Transverse colon (tissue), 4 donors: ENCODE measurements around the gene ACCS. TPM values are rescaled to one million over a fixed set of nuclear protein-coding genes. Genes with fewer than 3 reads are reported as not detected.

ENCODE experiments used
- DNase-seq: peaks from one replicate; pipeline ENCODE4 v3.0.0-alpha.2; 2019
- H3K27ac ChIP-seq, 4 donors: fragments of 200-600 bp; sonication (generic); 2 replicates each; pipeline ENCODE4 v1.5.1; 2016 to 2018; ENCODE audit warnings: inconsistent platforms in 4 of 4
- H3K27me3 ChIP-seq: fragments of 200-600 bp; sonication (generic); 2 replicates; pipeline ENCODE4 v1.5.1; 2017; ENCODE audit warnings: inconsistent platforms
- H3K36me3 ChIP-seq, 4 donors: fragments of 200-600 bp; sonication (generic); 2 replicates each; pipeline ENCODE4 v1.5.1; 2017 to 2019; ENCODE audit warnings: inconsistent platforms in 4 of 4
- H3K4me1 ChIP-seq, 4 donors: fragments of 200-600 bp; sonication (generic); 2 replicates each; pipeline ENCODE4 v1.5.1; 2017 to 2020; ENCODE audit warnings: inconsistent platforms in 4 of 4
- H3K4me3 ChIP-seq, 4 donors: fragments of 200-600 bp; sonication (generic); 1 replicate in 1 of 4; 2 replicates in 3 of 4; pipeline versions ENCODE4 v1.5.1 to v1.6.1; 2017 to 2019; ENCODE audit warnings: inconsistent platforms in 4 of 4
- H3K9me3 ChIP-seq, 2 donors: fragments of 200-600 bp; sonication (generic); 2 replicates each; pipeline ENCODE4 v1.5.1; 2017 to 2019; ENCODE audit warnings: inconsistent platforms in 2 of 2
- CTCF ChIP-seq, 5 experiments: fragments of 200-600 bp in 3 of 5; fragments of 450-650 bp in 2 of 5; sonication (generic) in 3 of 5; IDR thresholded peaks; 1 replicate in 2 of 5; 2 replicates in 3 of 5; pipeline ENCODE4 v1.5.1; 2016 to 2017; ENCODE audit warnings: antibody characterized with exemption in 5 of 5, inconsistent platforms in 3 of 5, mild to moderate bottlenecking in 2 of 5, moderate library complexity in 1 of 5
- EP300 ChIP-seq: sonication (generic); formaldehyde crosslinking; IDR thresholded peaks from one replicate; pipeline ENCODE4 v1.6.1; 2017; ENCODE audit warnings: antibody characterized with exemption, low read depth
- POLR2A ChIP-seq: fragments of 450-650 bp; IDR thresholded peaks from one replicate; pipeline ENCODE4 v1.6.1; 2016; ENCODE audit warnings: antibody characterized with exemption, mild to moderate bottlenecking, moderate library complexity
- POLR2AphosphoS5 ChIP-seq, 3 donors: sonication (generic); formaldehyde crosslinking; IDR thresholded peaks; one replicate each; pipeline ENCODE4 v1.6.1; 2016; ENCODE audit warnings: antibody characterized with exemption in 3 of 3
- WGBS, 2 donors: methylation state at CpG; one replicate each; pipeline ENCODE4 v1.1.5; 2018; ENCODE audit warnings: low coverage in 1 of 2; 5-methylcytosine and 5-hydroxymethylcytosine counted together
- in situ Hi-C, 4 donors: fragments of 200-750 bp; cut with MboI; loops; one replicate each; pipeline versions ENCODE4 v1.15.0 to v1.15.1; 2017; ENCODE audit warnings: low sequenced_read_pairs in 3 of 4, low pct_ligation_motif_present in 1 of 4, low pct_unique_long_range_greater_than_20kb in 1 of 4
- intact Hi-C: fragments of 100-400 bp; cut with DNase I; formaldehyde crosslinking; loops from one replicate; pipeline ENCODE4 v1.15.1; 2023; ENCODE audit warnings: low total_unique reads
- total RNA-seq, 4 donors: library from RNA; depleted of rRNA; stranded (reverse); fragments of >200 nt; gene quantifications; one replicate each; pipeline ENCODE4 v1.1.0, GENCODE V29; 2016

The ACCS gene
- total RNA-seq, 4 donors from 2014 or later, result 17.6 to 88.3 (median 29.5) TPM

- Histone ChIP-seq H3K4me1 (no peaks in the 10 kb centered on the region), H3K4me3 (no peak overlapping the region), H3K9me3 (no peaks in the 10 kb centered on the region), H3K36me3 (no peaks in the 10 kb centered on the region), H3K27ac (no peak overlapping the region), H3K27me3 (no peaks in the 10 kb centered on the region)
- DNase-seq, result no peak
- in situ Hi-C loops (loop anchor here in 1 of 4 donors (25.0 kb wide), 1 partner anchor 452 kb away; no protein-coding TSS in a partner anchor), intact Hi-C loops (no loop called here)
- TF ChIP-seq CTCF (IDR thresholded peaks at IDR 0.05), result no peak
- 87 to 100% methylated on average over 1 of the region's 1 CpG for WGBS, 2 donors
These were observed 19.3 kb downstream of the ACCS start for GRCh38 chr11:44085330-44085729.

GRCh38 chr11:44088377-44088776 is 22.3 kb downstream of the ACCS start:
- no peak for DNase-seq
- in situ Hi-C loops (loop anchor here in 1 of 4 donors (25.0 kb wide), 1 partner anchor 449 kb away; no protein-coding TSS in a partner anchor), intact Hi-C loops (no loop called here)
- TF ChIP-seq CTCF (IDR thresholded peaks at IDR 0.05) (no peak), EP300 (no peak), POLR2A (no peak), POLR2AphosphoS5 (IDR thresholded peaks at IDR 0.05) (no peak)
- Histone ChIP-seq H3K36me3 (no peaks in the 10 kb centered on the region), H3K27me3 (no peaks in the 10 kb centered on the region), H3K9me3 (no peaks in the 10 kb centered on the region), H3K27ac (no peak overlapping the region), H3K4me3 (no peak overlapping the region), H3K4me1 (no peaks in the 10 kb centered on the region)
- WGBS, 2 donors, result 68 to 80% methylated on average over 4 of the region's 4 CpGs

- H3K4me3 ChIP-seq, result no peak overlapping the region
- in situ Hi-C loops, result loop anchor here in 1 of 4 donors (25.0 kb wide), 1 partner anchor 448 kb away; no protein-coding TSS in a partner anchor
- TF ChIP-seq CTCF (IDR thresholded peaks at IDR 0.05) (no peak), POLR2AphosphoS5 (IDR thresholded peaks at IDR 0.05) (no peak), EP300 (no peak), POLR2A (no peak)
- no peaks in the 10 kb centered on the region for H3K4me1 ChIP-seq
- 90 to 94% methylated on average over 4 of the region's 4 CpGs for WGBS, 2 donors
- DNase-seq, result no peak
- no peaks in the 10 kb centered on the region for H3K27me3 ChIP-seq
- no peaks in the 10 kb centered on the region for H3K9me3 ChIP-seq
- intact Hi-C loops, result no loop called here
- no peaks in the 10 kb centered on the region for H3K36me3 ChIP-seq
- H3K27ac ChIP-seq, result no peak overlapping the region
These were observed 22.8 kb downstream of the ACCS start for GRCh38 chr11:44088871-44089270.

GRCh38 chr11:44090539-44090938 is 24.5 kb downstream of the ACCS start:
- peaks cover 0 to 13% (median 1%) of the 10 kb centered on the region in 4 donors for H3K4me1 ChIP-seq
- 83 to 88% methylated on average over 1 of the region's 1 CpG for WGBS, 2 donors
- intact Hi-C loops, result no loop called here
- H3K36me3 ChIP-seq, result no peaks in the 10 kb centered on the region
- H3K27ac ChIP-seq, result no peak overlapping the region
- no peaks in the 10 kb centered on the region for H3K9me3 ChIP-seq
- no peak for TF ChIP-seq POLR2AphosphoS5 (IDR thresholded peaks at IDR 0.05)
- no peak for TF ChIP-seq CTCF (IDR thresholded peaks at IDR 0.05)
- no peak for TF ChIP-seq EP300
- no peak for TF ChIP-seq POLR2A
- no peaks in the 10 kb centered on the region for H3K27me3 ChIP-seq
- no peak overlapping the region for H3K4me3 ChIP-seq
- no peak for DNase-seq
- in situ Hi-C loops, result loop anchor here in 2 of 4 donors (10.0 to 25.0 kb wide), 2 partner anchors 447 to 454 kb away; no protein-coding TSS in a partner anchor
